H9 (cell line): ENCODE measurements around the gene TMEFF2. TPM values are rescaled to one million over a fixed set of nuclear protein-coding genes. Genes with fewer than 3 reads are reported as not detected.
A peak's percentile ranks its signal among the peaks of the same experiment; 100 is the strongest.

Experiments
- DNase-seq: peaks from one replicate; pipeline ENCODE4 v3.0.0-alpha.2; 2017
- H2AFZ ChIP-seq: one replicate; pipeline ENCODE4 v1.6.1; 2013; ENCODE audit warnings: mild to moderate bottlenecking, low read length, control low read depth, moderate library complexity
- H2AK5ac ChIP-seq: 2 replicates; pipeline ENCODE4 v1.6.1; 2013; ENCODE audit warnings: low read length, control low read depth, mixed read lengths; ENCODE audit not compliant: insufficient read length
- H2BK120ac ChIP-seq: one replicate; pipeline ENCODE4 v1.6.1; 2013; ENCODE audit warnings: low read depth, mild to moderate bottlenecking, low read length, control low read depth, inconsistent platforms; ENCODE audit not compliant: poor library complexity, severe bottlenecking
- H2BK12ac ChIP-seq: 2 replicates; pipeline ENCODE4 v1.6.1; 2013; ENCODE audit warnings: low read length, control low read depth, mixed read lengths, low read depth; ENCODE audit not compliant: insufficient read length
- H2BK15ac ChIP-seq: 2 replicates; pipeline ENCODE4 v1.6.1; 2013; ENCODE audit warnings: low read depth, low read length, control low read depth
- H2BK20ac ChIP-seq: one replicate; pipeline ENCODE4 v1.6.1; 2013; ENCODE audit warnings: low read depth, mild to moderate bottlenecking, low read length, control low read depth, inconsistent platforms; ENCODE audit not compliant: poor library complexity, severe bottlenecking
- H2BK5ac ChIP-seq: 2 replicates; pipeline ENCODE4 v1.6.1; 2013; ENCODE audit warnings: low read length, control low read depth, mixed read lengths; ENCODE audit not compliant: insufficient read length
- H3K14ac ChIP-seq: 2 replicates; pipeline ENCODE4 v1.6.1; 2013; ENCODE audit warnings: low read length, control low read depth; ENCODE audit not compliant: insufficient read depth
- H3K18ac ChIP-seq: 2 replicates; pipeline ENCODE4 v1.6.1; 2013; ENCODE audit warnings: low read depth, mild to moderate bottlenecking, mixed read lengths, low read length, control low read depth; ENCODE audit not compliant: insufficient read length
- H3K23ac ChIP-seq: 2 replicates; pipeline ENCODE4 v1.6.1; 2013; ENCODE audit warnings: low read length, control low read depth, mixed read lengths, low read depth; ENCODE audit not compliant: insufficient read length
- H3K23me2 ChIP-seq: 2 replicates; pipeline ENCODE4 v1.6.1; 2013; ENCODE audit warnings: low read depth, mild to moderate bottlenecking, mixed read lengths, low read length, control low read depth; ENCODE audit not compliant: insufficient read length, poor library complexity, severe bottlenecking
- H3K27ac ChIP-seq: 2 replicates; pipeline ENCODE4 v1.5.1; 2013; ENCODE audit warnings: low read length, control low read depth, mixed read lengths, low read depth; ENCODE audit not compliant: insufficient read length
- H3K27me3 ChIP-seq: 2 replicates; pipeline ENCODE4 v1.6.1; 2013; ENCODE audit warnings: low read length, control low read depth, inconsistent platforms; ENCODE audit not compliant: insufficient read depth
- H3K4ac ChIP-seq: 2 replicates; pipeline ENCODE4 v1.6.1; 2013; ENCODE audit warnings: low read depth, mild to moderate bottlenecking, control low read depth, inconsistent platforms, low read length, moderate library complexity
- H3K4me1 ChIP-seq: 2 replicates; pipeline ENCODE4 v1.6.1; 2013; ENCODE audit warnings: low read length, control low read depth, inconsistent platforms; ENCODE audit not compliant: insufficient read depth
- H3K4me2 ChIP-seq: 2 replicates; pipeline ENCODE4 v1.6.1; 2013; ENCODE audit warnings: low read length, control low read depth, mixed read lengths; ENCODE audit not compliant: insufficient read length, insufficient read depth
- H3K56ac ChIP-seq: 2 replicates; pipeline ENCODE4 v1.6.1; 2013; ENCODE audit warnings: low read depth, mild to moderate bottlenecking, mixed read lengths, low read length, control low read depth; ENCODE audit not compliant: insufficient read length
- H3K79me1 ChIP-seq: 2 replicates; pipeline ENCODE4 v1.6.1; 2013; ENCODE audit warnings: low read depth, mild to moderate bottlenecking, moderate library complexity, low read length, control low read depth, inconsistent platforms; ENCODE audit not compliant: insufficient read depth, poor library complexity, severe bottlenecking
- H3K79me2 ChIP-seq: 2 replicates; pipeline ENCODE4 v1.6.1; 2013; ENCODE audit warnings: low read length, control low read depth, inconsistent platforms; ENCODE audit not compliant: insufficient read depth
- H3K9ac ChIP-seq: 2 replicates; pipeline ENCODE4 v1.6.1; 2013; ENCODE audit warnings: low read length, control low read depth, mixed read lengths; ENCODE audit not compliant: insufficient read length; ENCODE audit errors: extremely low read depth
- H3K9me3 ChIP-seq: one replicate; pipeline ENCODE4 v1.6.1; 2013; ENCODE audit warnings: low read depth, low read length, inconsistent platforms; ENCODE audit not compliant: control insufficient read depth
- H3T11ph ChIP-seq: one replicate; pipeline ENCODE4 v1.6.1; 2013; ENCODE audit warnings: mild to moderate bottlenecking, low read length, control low read depth, inconsistent platforms
- H4K20me1 ChIP-seq: one replicate; pipeline ENCODE4 v1.6.1; 2013; ENCODE audit not compliant: control insufficient read depth, insufficient read length, insufficient read depth
- H4K5ac ChIP-seq: 2 replicates; pipeline ENCODE4 v1.6.1; 2013; ENCODE audit warnings: low read depth, mild to moderate bottlenecking, mixed read lengths, low read length, control low read depth; ENCODE audit not compliant: insufficient read length
- H4K8ac ChIP-seq: replicated peaks from 2 replicates; pipeline ENCODE4 v1.6.1; 2013; ENCODE audit warnings: low read length, control low read depth, mixed read lengths, low read depth; ENCODE audit not compliant: insufficient read length
- H4K91ac ChIP-seq: 2 replicates; pipeline ENCODE4 v1.6.1; 2013; ENCODE audit warnings: low read depth, mild to moderate bottlenecking, moderate library complexity, mixed read lengths, low read length, control low read depth; ENCODE audit not compliant: insufficient read length
- H3K27ac Mint-ChIP-seq, 3 experiments: 2 replicates in 2 of 3; 3 replicates in 1 of 3; pipeline ENCODE4 v1.8.0; 2020 to 2021; ENCODE audit warnings: mixed read lengths in 3 of 3, mild to moderate bottlenecking in 1 of 3, moderate library complexity in 1 of 3
- H3K27me3 Mint-ChIP-seq: 2 replicates; pipeline ENCODE4 v1.8.0; 2021; ENCODE audit warnings: low read depth, mild to moderate bottlenecking, moderate library complexity, mixed read lengths
- H3K36me3 Mint-ChIP-seq, 3 experiments: 2 replicates in 2 of 3; 3 replicates in 1 of 3; pipeline ENCODE4 v1.8.0; 2020 to 2021; ENCODE audit warnings: low read depth in 3 of 3, mixed read lengths in 3 of 3; ENCODE audit not compliant: insufficient read depth in 1 of 3
- H3K4me1 Mint-ChIP-seq, 2 experiments: 2 replicates each; pipeline ENCODE4 v1.8.0; 2020; ENCODE audit warnings: mixed read lengths in 2 of 2
- H3K4me3 Mint-ChIP-seq, 2 experiments: 2 replicates in 1 of 2; 3 replicates in 1 of 2; pipeline ENCODE4 v1.8.0; 2020 to 2021; ENCODE audit warnings: mild to moderate bottlenecking in 2 of 2, mixed read lengths in 2 of 2, moderate library complexity in 1 of 2
- H3K9me3 Mint-ChIP-seq, 2 experiments: 2 replicates in 1 of 2; 3 replicates in 1 of 2; pipeline ENCODE4 v1.8.0; 2020; ENCODE audit warnings: mild to moderate bottlenecking in 2 of 2, mixed read lengths in 2 of 2, moderate library complexity in 1 of 2
- CTCF ChIP-seq: fragments of 200-600 bp; sonication (generic); conservative IDR thresholded peaks from 3 replicates; pipeline ENCODE4 v1.8.0; 2021; ENCODE audit warnings: antibody characterized with exemption, mild to moderate bottlenecking
- WGBS: extraction: QIAGEN DNeasy Blood & Tissue Kit; methylation state at CpG from one replicate; pipeline ENCODE4 v1.1.7; 2013; ENCODE audit warnings: missing lambda C conversion rate, low lambda C conversion rate, mixed read lengths; ENCODE audit not compliant: insufficient read length; ENCODE audit errors: extremely low coverage; 5-methylcytosine and 5-hydroxymethylcytosine counted together
- total RNA-seq: library from RNA; stranded (reverse); gene quantifications from 2 replicates; pipeline ENCODE4 v1.2.1, GENCODE V29; 2021

The TMEFF2 gene
- total RNA-seq, 1 experiment from 2014 or later: 0.39 TPM

DNA sequence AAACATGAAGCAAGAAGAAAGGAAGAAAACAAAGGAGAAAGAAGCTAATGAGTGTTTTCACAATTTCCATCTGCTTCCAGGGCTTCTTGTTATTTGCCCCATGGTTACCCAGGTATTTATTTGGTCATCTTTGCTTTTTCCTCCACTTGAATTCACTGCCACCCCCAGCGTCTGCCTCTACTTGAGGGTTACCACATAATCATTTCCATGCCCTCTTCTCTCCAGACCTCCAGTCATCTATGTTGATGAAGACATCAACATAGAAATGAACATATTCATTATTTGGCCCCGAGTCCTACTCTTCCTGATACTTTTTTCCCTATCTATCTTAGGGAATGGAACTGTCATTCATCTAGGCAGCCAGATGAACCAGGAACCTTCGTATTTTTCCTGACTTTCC, 214.2 kb downstream of the TMEFF2 start:
- no peaks in the 10 kb centered on the region for H3K27me3 Mint-ChIP-seq
- H3K4me1 Mint-ChIP-seq: peaks cover 26 to 31% of the 10 kb centered on the region in 2 experiments
- peaks cover 0 to 2% (median 0%) of the 10 kb centered on the region in 3 experiments; a peak in 2 of 7 replicates for H3K36me3 Mint-ChIP-seq

More for the DNA sequence above, 214.2 kb downstream of the TMEFF2 start:
- Histone ChIP-seq H3K23me2 (no peaks in the 10 kb centered on the region), H4K8ac (no peak overlapping the region), H3K79me1 (no peaks in the 10 kb centered on the region), H2BK5ac (no peak overlapping the region), H3T11ph (no peak overlapping the region), H3K9ac (no peak overlapping the region), H3K4ac (no peak overlapping the region), H2AFZ (no peak overlapping the region), H3K18ac (no peak overlapping the region), H3K9me3 (no peaks in the 10 kb centered on the region), H3K27me3 (no peaks in the 10 kb centered on the region), H2BK15ac (no peak overlapping the region), H3K27ac (no peak overlapping the region), H4K20me1 (no peaks in the 10 kb centered on the region), H3K4me2 (no peak overlapping the region), H3K4me1 (peaks cover 6% of the 10 kb centered on the region; the same call in 1 of the 2 replicates), H2BK20ac (no peak overlapping the region), H4K5ac (no peak overlapping the region), H3K79me2 (no peaks in the 10 kb centered on the region), H2BK120ac (no peak overlapping the region), H3K56ac (no peak overlapping the region), H2BK12ac (no peak overlapping the region), H3K14ac (no peak overlapping the region), H2AK5ac (no peak overlapping the region), H3K23ac (no peak overlapping the region), H4K91ac (no peak overlapping the region)
- peak overlapping the region in 2 of 3 experiments; percentile 74 to 91; a peak in 5 of 7 replicates for H3K27ac Mint-ChIP-seq
- TF ChIP-seq CTCF: no peak
- WGBS: no CpG with 5 or more reads among the region's 3 CpGs
- DNase-seq: no peak
- no peak overlapping the region for H3K4me3 Mint-ChIP-seq
- H3K9me3 Mint-ChIP-seq: peaks cover 0 to 2% of the 10 kb centered on the region in 2 experiments; a peak in 1 of 5 replicates
